Stimulated activated CD4-positive, alpha-beta T cell treated with anti-CD3 and anti-CD28 coated beads, TNF-alpha, amount 100 ng/mL, for 48 hours (primary cell): ENCODE measurements around the gene ADCK2.
"Not testable (repeated sequence)": the region's sequence is repeated elsewhere in the genome, so short reads cannot be mapped to it uniquely, and the experiment has no call there.

Source experiments
- DNase-seq, 3 donors: peaks; one replicate each; pipeline ENCODE4 v3.0.0-alpha.2; 2020; ENCODE audit warnings: low read depth in 3 of 3

Gene ADCK2

GRCh38 chr7:140734729-140735128 is 62.0 kb downstream of the ADCK2 start:
- DNase-seq, result no peak

- no peak for DNase-seq
Measured at GRCh38 chr7:140738280-140738679, 65.5 kb downstream of the ADCK2 start.

GRCh38 chr7:140743255-140743654 is 70.5 kb downstream of the ADCK2 start:
- DNase-seq, result not testable (repeated sequence)

- no peak for DNase-seq
Measured at GRCh38 chr7:140744005-140744404, 71.3 kb downstream of the ADCK2 start.
